Fibroblast of peridontal ligament (primary cell): ENCODE data around the gene PGAP6.
"Not testable (repeated sequence)": the region's sequence is repeated elsewhere in the genome, so short reads cannot be mapped to it uniquely, and the experiment has no call there.

ENCODE experiments used
- DNase-seq: peaks from one replicate; pipeline ENCODE4 v3.0.0-alpha.2; 2010; ENCODE audit errors: extremely low read depth

PGAP6 gene

GRCh38 chr16:349211-349610 is 32.6 kb downstream of the PGAP6 start:
- DNase-seq: no peak

- DNase-seq: not testable (repeated sequence)
Measured at GRCh38 chr16:348495-348894, 33.3 kb downstream of the PGAP6 start.

GRCh38 chr16:347203-347602 is 34.6 kb downstream of the PGAP6 start:
- DNase-seq: no peak

DNA sequence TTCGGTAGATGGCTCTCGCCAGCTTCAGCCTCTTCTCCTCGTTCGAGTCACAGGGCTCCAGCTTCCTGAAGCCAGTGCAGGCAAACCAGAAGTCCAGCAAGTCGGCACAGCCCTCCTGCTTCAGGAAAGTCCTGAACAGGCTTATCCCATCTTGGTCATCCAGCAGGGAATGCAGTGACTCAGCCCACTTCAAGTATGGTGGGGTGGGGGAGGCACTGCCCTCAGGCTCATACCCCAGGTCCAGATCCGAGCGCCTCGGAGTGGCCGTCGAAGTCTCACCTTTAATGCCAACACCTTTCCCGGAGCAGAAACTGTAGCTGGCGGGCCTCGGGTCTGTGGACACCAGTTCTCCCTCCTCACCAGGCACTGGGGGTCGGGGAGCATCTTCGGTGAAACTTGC is 35.2 kb downstream of the PGAP6 start:
- DNase-seq: no peak

DNA sequence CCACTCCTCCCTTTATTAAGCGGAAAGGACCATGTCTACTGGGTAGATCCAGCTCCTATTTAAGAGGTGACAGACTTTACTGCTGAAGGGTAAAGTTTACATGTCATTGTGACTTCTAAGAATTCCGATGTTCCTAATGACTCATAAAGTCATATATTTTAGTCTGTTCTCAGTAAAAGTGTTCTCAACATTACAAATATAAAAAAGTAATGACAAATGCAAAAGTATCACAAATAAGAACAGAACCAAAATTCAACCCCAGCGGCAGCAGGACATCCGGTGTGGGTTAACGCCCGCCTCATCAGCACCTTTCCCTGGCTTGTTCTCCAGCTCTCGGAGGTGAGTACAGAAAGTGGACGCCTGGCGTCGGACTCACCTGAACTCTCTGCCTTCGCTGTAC is 36.0 kb downstream of the PGAP6 start:
- DNase-seq: no peak

GRCh38 chr16:342455-343213 is 39.1 kb downstream of the PGAP6 start:
- DNase-seq: no peak

DNA sequence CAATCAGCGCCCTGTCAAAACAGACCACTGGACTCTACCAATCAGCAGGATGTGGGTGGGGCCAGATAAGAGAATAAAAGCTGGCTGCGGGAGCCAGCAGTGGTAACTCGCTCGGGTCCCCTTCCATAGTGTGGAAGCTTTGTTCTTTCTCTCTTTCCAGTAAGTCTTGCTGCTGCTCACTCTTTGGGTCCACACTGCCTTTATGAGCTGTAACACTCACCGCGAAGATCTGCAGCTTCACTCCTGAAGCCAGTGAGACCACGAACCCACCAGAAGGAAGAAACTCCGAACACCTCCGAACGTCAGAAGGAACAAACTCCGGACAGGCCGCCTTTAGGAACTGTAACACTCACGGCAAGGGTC is 39.8 kb downstream of the PGAP6 start:
- DNase-seq: not testable (repeated sequence)

GRCh38 chr16:341095-341973 is 40.4 kb downstream of the PGAP6 start:
- not testable (repeated sequence) for DNase-seq

- DNase-seq: no peak
Measured at GRCh38 chr16:340370-341091, 41.2 kb downstream of the PGAP6 start.

DNA sequence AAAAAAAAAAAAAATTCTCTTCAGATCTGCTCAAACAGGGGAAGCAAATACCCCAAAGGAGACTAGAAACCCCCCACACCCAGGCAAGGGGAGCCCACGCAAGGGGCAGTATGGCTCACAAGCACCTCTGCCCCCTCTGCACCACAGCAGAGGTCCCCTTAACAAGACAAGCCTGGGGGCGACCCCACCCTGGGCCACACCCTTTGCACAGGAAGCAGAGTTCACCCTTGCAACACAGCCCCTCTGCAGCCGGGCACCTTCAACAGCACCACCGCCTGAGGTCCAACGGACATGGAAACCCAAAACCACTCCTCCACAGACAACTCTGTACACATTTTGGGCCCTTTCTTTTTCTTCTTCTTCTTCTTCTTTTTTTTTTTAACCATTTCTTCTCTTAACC is 42.1 kb downstream of the PGAP6 start:
- no peak for DNase-seq

- no peak for DNase-seq
Measured at GRCh38 chr16:337975-338575, 43.7 kb downstream of the PGAP6 start.

DNA sequence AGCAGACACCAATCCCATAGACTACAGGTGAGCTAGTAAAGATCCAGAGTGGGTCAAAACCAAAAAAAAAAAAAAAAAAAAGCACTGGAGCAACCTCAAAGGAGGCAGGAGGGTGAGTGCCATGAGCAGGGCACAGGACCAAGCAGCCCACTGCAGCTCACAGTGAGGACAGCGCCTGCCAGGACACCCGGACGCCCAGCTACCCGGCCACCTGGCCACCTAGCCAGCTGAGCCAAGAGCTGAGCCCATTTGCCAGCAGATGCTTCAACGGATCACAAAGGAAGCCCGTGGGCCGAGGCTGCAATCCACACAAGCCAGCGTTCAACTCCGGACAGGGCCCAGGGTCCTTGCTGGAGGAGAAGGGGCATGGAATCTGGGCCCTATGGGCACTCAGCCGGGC is 44.3 kb downstream of the PGAP6 start:
- DNase-seq: no peak

- DNase-seq: no peak
Measured at GRCh38 chr16:336269-336668, 45.5 kb downstream of the PGAP6 start.

DNA sequence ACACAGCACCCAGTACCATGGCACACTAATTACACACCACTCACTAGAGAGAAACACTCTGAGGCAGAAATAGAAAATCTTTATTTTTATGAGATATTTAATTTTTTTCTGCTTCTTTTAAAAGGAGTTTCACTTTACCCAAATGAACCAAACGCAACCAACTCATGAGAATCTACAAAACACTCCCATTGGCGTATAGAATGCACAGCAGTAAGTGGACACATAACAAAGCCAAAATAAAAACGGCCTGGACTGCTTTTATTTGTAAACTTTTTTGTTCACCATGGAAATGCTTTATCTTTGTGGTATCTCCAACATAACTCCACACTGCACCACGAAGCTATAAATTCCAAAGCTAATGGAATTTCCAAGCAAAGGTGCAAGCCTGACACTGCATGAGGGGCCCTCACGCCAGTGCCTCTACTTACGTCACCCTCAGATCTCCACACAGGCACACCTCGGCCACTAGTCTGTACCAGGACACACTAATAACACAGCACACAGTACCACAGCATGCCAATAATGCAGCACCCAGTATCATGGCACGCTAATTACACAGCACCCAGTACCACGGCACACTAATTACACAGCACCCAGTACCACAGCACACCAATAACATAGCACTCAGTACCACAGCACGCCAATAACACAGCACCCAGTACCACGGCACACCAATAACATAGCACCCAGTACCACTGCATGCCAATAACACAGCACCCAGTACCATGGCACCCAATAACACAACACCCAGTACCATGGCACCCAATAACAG is 46.7 kb downstream of the PGAP6 start:
- not testable (repeated sequence) for DNase-seq

GRCh38 chr16:334164-334832 is 47.5 kb downstream of the PGAP6 start:
- DNase-seq: not testable (repeated sequence)

- no peak for DNase-seq
Measured at GRCh38 chr16:333406-334094, 48.2 kb downstream of the PGAP6 start.

- not testable (repeated sequence) for DNase-seq
Measured at GRCh38 chr16:331181-331814, 50.5 kb downstream of the PGAP6 start.

- DNase-seq: no peak
Measured at GRCh38 chr16:330741-331140, 51.0 kb downstream of the PGAP6 start.

DNA sequence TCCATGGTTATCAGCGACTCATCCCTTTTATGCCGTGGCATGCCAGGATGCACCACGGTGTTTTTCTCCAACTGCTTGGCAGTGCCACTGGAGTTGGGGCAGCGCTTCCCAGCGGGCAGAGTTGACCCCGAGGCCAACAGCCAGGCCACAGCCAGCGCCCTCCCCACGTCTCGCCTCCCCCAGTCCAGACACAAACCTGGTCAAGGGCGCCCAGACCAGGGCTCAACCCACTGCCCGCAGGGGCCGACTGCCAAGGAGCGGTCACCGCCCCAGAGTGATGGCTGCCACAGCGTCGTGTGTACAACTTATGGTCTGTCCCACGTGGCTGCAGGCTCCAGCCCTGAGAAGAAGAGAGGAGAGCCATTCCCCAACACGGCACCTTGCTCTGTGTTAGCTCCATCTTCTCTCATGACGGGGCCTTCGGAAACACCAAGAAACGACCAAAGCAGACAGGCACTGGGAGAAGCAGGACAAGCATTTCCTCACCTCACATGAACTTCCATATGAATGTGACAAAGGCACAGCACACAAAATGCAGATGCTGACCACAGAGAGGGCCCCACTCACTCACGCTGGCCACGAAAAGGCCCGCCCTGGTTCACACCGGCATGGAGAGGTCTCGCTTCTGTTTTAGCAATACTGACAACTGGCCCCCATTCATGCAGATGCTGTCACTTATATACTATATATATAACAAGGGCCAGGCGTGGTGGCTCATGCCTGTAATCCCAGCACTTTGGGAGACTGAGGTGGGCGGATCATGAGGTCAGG is 56.2 kb downstream of the PGAP6 start:
- DNase-seq: no peak
